ENCODE measurements around the gene THAP9.
"Not testable (repeated sequence)": the region's sequence is repeated elsewhere in the genome, so short reads cannot be mapped to it uniquely, and the experiment has no call there.

THAP9 gene, protein sequence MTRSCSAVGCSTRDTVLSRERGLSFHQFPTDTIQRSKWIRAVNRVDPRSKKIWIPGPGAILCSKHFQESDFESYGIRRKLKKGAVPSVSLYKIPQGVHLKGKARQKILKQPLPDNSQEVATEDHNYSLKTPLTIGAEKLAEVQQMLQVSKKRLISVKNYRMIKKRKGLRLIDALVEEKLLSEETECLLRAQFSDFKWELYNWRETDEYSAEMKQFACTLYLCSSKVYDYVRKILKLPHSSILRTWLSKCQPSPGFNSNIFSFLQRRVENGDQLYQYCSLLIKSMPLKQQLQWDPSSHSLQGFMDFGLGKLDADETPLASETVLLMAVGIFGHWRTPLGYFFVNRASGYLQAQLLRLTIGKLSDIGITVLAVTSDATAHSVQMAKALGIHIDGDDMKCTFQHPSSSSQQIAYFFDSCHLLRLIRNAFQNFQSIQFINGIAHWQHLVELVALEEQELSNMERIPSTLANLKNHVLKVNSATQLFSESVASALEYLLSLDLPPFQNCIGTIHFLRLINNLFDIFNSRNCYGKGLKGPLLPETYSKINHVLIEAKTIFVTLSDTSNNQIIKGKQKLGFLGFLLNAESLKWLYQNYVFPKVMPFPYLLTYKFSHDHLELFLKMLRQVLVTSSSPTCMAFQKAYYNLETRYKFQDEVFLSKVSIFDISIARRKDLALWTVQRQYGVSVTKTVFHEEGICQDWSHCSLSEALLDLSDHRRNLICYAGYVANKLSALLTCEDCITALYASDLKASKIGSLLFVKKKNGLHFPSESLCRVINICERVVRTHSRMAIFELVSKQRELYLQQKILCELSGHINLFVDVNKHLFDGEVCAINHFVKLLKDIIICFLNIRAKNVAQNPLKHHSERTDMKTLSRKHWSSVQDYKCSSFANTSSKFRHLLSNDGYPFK

DNA sequence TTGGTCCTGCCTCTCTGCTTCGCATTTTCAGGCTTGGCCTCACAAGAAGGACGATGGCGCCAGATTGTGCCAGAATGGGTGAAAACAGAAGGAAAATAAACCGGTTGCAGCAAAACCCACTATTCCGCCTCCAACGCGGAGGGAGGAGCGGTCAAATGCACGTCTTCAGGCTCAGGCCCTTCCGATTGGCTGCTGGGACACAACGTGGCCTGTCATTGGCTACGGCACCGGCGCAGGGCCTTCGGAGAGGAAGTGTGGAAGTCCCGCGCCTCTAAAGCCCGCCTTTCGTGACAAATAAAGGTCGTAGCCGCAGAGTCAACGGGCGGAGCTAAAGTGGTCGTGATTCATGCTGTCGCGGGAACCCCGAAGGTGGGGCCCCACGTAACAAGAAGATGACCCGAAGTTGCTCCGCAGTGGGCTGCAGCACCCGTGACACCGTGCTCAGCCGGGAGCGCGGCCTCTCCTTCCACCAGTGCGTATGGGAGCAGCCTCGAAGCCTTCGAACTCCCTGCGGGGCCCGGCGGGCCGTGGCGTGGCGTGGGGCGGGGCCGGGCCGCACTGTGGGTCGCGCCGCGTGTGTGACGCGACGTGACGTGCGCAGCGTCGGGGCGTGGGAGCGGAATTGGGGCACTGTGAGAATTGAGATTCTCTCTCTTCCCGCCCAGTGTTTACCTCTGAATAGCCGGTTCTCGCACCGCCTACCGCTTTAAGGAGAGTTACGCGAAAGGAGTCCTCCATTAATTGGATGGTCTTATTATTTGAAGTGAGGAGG lies at the start of gene THAP9:
Gene THAP9, plus strand, starts transcription at position 325 of the 772 bp plus-strand sequence. Its CDS starts 68 bp downstream, at position 393.
- DNase-seq (ENCODE audit: low read depth) = peak; percentile 99

DNA sequence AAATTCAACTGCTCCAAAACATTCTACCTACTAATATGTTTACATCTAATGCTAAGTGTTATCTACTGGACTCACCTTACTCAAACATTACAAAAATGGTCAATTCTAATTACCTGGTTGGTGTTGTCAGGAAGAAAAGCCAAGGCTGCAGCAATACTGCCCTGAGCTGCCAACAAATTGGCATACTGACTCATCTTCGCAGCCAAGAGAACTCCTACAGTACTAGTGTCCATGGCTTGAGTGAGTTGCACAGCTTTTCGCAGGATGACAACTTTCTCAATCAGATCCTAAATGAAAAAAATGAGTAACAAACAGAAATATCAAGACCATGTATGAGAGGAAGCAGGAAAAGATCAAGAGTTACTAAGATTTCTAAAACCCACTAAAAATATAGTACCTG lies 49.2 kb upstream of the THAP9 start:
- DNase-seq (ENCODE audit: low read depth) = no peak

DNA sequence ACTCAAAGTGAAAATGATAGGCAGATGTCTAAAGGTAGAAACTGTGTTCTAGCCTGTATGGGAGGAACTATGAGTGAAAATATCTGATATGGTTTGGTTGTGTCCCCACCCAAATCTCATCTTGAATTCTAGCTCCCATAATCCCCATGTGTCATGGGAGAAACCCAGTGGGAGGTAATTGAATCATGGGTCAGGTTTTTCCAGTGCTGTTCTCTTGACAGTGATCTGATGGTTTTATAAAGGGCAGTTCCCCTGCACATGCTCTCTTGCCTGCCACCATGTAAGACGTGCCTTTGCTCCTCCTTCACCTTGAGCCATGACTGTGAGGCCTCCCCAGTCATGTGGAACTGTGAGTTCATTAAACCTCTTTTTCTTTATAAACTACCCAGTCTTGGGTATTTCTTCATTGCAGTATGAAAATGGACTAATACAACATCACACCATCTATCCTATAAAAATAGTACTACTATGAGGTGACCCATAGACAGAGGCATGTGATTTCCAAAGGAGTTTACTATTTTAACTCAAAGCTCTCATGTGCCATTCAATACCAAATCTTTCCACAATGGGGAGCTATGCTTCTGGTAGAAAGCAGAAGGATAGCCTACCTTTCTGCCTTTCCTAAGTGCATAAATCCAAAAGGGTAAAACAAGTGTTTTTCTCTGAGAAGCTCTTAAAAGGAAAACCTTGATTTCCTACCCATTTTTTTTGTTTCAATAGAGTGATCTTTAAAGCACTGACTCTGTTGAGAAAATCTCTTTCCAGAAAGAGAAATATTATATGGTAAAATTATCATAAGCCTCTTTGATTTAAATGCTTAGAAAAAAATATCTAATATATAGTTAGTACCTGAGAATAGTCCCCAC lies 48.4 kb upstream of the THAP9 start:
- DNase-seq (ENCODE audit: low read depth) = peak; percentile 36

DNA sequence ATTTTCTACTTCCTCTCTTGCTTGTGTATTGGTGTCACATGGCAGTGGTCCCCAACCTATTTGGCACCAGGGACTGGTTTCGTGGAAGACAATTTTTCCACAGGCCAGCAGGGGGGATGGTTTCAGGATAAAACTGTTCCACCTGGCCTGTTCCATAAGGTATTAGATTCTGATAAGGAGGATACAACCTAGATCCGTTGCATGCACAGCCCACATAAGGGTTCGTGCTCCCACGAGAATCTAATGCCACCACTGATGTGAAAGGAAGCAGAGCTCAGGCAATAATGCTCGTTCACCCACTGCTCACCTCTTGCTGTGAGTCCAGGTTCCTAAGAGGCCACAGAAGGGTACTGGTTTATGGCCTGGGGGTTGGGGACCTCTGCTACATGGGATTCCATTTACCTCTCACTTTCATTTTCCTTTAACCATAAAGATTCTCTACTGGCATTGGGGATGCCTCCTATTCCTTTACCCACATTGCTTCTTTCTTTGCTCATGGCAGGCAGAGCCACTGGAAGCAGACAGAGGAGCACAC lies 47.7 kb upstream of the THAP9 start:
- no peak for DNase-seq (ENCODE audit: low read depth)

DNA sequence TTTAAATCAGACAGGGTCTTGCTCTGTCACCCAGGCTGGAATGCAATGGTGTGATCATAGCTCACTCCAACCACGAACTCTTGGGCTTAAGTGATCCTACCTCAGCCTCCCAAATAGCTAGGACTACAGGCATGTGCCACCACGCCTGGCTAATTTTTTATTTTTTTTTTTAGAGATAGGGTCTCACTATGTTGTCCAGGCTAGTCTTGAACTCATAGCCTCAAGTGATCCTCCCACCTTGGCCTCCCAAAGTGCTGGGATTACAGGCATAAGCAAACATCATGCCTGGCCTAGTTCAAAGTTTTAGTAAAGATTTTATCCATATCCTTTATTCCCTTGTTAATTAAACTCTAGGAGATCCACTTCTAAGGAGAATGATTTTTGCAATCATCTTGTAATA lies 40.0 kb upstream of the THAP9 start:
- DNase-seq (ENCODE audit: low read depth) = not testable (repeated sequence)

DNA sequence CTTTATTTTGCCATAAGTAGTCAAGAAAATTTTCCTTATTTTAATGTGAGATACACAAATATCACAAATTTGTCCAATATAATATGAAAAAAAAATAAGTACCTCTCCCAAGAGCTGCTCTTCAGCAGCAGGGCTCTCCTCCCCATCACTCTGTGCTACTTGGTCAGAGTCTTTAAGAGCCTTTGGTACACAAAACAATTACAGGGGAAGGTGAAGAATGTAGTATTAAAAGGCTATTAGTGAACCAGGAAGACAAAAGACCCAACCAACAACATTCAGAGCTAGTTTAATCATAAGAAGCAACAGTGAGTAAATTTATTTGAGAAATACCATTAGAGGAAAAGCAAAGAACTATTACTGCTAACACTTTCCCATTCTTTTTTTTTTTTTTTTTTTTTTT lies 39.0 kb upstream of the THAP9 start:
- DNase-seq (ENCODE audit: low read depth) = no peak

DNA sequence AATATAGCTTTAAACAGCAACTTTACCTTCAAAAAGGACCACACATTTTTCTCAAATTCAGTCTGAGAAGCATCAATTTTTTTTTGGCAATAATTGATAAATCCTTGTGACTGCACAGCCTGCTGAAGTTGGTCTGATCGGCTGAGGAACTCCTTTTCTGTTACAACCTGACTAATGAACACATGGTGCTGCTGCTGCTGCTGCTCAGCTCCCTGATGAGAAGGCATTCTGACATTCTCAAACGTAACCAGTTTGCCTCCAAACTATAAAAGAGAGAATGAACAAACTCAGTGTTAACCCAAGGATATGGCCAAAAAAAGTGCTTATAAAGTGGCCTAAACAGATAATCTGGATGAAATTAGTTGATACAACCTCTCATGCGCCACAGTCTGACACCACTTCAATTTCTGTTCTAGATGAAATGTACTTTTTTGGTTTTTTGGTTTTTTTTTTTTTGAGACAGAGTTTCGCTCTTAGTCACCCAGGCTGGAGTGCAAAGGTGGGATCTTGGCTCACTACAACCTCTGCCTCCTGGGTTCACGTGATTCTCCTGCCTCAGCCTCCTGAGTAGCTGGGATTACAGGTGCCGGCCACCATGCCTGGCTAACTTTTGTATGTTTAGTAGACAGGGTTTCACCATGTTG lies 36.1 kb upstream of the THAP9 start:
- no peak for DNase-seq (ENCODE audit: low read depth)

DNA sequence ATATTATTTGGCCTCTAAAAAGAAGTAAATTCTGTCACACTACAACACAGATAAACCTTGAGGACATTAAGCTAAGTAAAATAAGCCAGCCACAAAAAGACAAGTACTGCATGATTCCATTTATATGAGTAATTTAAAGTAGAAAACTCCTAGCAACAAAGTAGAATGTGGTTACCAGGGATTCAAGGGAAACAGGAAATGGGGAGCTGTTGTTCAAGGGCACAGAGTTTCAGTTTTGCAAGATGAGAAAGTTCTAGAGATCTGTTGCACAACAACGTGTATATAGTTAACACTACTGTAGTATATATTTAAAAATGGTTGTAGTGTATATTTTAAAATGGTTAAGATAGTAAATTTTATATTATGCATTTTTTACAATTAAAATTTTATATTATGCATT lies 34.9 kb upstream of the THAP9 start:
- peak; percentile 69 for DNase-seq (ENCODE audit: low read depth)

DNA sequence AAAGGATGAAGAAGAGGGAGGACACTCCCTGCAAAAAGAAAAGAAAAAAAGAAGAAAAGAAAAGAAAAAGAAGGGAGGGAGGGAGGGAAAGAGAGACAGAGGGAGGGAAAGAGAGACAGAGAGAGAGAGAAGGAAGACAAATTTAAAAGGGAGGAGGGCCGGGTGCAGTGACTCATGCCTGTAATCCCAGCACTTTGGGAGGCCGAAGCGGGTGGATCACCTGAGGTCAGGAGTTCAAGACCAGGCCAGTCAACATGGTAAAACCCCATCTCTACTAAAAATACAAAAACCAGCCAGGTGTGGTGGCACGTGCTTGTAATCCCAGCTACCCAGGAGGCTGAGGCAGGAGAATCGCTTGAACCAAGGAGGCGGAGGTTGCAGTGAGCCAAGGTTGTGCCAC lies 34.5 kb upstream of the THAP9 start:
- DNase-seq (ENCODE audit: low read depth) = not testable (repeated sequence)

DNA sequence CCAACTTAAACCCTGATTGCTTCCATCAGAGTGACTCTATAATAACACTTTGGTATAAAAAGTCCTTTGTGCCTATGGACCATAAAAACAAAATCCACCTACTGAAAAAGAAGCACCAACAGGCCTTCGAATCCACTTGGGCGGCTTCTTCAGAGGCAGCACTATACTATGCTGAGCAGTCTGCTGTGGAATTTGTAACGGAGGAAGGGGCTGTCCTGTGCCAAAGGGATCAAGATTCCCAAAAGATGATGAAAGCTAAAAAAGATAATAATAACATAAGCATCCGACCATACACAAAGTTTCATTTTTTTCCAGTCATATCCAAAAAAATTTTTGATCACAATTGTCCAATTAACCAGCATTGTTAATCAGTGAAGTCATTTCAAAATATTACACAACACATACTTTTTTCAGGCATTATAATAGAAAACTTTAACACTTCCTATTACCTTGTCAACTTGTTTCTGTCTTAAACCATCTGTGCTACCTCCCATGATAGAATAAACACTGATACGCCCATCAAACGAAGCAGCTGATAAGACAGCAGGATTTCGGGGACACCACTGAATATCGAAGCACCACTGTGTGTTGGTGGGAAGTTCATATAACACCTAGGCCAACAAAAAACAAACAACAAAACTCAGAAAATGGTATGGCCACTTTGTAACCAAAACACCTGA lies 33.7 kb upstream of the THAP9 start:
- DNase-seq (ENCODE audit: low read depth) = no peak

DNA sequence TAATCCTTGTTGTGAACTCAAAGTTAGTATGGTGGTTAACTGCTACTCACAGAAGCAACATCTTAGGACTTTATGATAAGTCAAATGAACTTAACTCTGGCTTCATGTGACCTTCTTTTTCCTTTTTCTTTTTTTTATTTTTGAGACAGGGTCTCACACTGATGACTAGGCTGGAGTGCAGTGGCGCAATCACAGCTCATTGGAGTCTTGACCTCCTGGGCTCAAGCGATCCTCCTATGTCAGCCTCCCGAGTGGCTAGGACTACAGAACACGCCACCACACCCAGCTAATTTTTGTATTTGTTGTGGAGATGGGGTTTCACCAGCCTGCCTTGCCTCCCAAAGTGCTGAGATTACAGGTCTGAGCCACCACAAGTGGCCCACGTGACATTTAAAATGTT lies 32.0 kb upstream of the THAP9 start:
- DNase-seq (ENCODE audit: low read depth) = no peak

DNA sequence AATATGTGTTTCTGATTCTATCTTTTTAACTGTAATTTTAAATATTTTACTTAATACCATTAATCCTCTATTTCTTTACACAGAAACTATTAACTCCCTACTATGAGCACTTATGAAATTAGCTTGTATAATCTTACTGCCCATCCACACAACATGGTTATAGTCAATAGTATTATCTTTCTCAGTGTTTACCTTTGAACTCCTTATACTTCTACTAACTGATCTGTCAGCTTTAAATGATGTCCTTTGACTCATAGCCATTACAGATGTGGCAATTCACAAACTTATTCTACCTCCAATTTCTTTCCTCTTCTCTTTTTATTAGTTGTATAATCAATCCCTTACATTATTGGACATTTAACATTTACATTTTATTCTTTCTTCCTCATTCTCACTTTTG lies 15.1 kb upstream of the THAP9 start:
- no peak for DNase-seq (ENCODE audit: low read depth)

DNA sequence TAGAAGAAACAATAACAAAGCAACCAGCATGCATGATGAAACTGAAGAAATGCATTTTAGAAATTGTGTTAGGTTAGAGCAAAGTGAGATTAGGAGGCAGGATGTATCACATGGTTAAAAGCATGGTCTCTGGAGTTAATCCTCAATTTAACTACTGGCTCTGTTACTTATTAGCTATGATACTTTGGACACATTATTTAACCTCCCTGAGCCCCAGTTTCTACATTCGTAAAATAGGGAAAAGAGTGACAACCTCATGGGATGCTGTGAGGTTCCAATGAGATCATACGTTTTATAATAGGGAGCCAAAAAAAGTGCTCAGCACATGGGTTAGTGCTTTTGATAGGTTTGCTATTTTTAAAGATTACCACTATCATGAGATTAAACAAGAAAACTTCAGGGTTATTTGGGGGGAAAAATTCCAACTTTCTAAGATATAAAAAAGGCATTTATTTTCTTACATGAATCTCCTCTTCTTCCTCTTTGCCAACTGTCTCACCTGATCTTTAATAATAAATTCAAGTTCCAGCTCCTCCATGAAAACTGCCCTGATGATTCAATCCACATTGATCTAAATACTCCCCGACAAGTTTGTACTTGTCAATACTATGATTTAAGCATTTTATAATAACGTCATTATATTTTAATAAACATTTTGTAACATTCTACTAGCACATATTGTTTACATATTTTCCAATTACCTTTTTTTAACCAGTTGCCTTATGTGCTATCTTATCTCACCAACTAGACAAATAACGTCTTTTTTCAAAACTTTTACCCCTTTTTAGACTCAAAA lies 14.2 kb upstream of the THAP9 start:
- DNase-seq (ENCODE audit: low read depth) = no peak

DNA sequence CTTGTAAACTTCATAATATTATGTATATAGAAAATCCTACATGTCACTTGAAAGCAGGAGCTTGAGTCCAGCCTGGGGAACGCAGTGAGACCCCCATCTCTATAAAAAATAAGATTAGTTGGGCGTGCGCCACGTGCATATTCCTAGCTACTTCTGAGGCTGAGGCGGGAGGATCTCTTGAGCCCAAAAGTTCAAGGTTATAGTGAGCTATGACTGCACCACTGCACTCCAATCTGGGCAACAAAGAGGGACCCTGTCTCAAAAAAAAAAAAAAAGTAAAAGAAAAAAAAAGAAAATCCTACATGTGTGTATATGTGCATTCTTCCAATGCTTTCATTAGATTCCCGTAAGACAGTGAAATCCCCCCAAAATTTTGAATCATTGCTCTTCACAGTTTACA lies 11.2 kb upstream of the THAP9 start:
- DNase-seq (ENCODE audit: low read depth) = no peak

DNA sequence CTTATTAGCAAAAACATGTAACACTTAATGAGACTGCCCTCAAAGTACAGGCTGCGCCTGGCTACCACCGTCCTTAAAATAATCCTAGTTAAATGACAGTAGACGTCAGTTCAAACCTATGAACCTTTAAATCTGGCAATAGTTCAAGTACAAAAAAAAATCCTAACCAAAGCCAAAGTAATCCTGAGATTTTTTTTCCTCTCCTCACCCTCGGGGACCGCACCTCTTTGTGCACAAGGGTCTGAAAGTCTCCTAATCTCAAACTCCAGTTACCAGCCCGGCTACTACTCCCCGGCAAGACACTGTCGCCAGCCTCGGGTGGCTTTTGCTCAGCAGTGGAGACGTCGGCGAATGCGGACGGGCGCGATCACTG lies 10.0 kb upstream of the THAP9 start:
- DNase-seq (ENCODE audit: low read depth) = no peak

DNA sequence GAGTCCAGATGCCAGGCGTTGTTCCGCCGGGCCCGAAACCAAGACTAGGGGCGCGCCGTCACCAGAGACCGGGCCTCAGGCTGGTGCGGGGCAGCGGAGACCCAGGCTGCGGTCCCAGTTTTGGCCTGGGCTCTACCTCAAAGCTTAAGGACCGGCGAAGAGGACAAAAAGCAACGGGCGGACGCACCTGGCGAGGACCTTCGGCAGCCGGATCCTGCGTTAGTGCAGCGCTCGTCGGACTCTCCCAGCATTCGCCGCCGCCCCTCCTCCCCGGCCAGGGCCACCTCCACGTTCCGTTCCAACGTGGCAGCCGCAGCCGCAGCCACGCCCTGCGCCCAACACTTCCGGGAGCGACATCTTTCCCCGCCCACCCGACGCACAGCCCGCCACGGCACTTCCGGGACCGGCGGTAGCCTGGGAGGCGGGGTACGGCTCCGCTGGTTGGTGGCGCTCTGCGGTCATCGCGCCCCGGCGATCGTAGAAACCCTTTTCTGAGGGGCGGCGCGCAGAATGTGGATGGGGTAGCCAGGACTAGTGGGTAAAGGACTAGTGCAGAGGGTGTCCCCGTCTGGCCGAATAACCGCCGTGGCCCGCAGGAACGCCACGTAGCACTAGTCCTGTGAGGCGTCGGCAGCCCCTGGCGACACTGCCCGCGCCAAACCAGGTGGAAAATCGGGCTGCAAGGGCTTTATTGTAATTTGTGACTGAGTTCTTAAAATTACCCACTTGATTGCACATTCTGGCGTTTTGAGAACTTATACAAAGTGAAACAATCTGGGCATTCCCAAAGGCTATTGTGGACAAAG lies 9.4 kb upstream of the THAP9 start, which contains the start of gene SEC31A:
Gene SEC31A, minus strand, starts transcription at position 253 of the 806 bp plus-strand sequence. CDS start 9,217 bp downstream, outside the sequence.
- peak; percentile 84 for DNase-seq (ENCODE audit: low read depth)

DNA sequence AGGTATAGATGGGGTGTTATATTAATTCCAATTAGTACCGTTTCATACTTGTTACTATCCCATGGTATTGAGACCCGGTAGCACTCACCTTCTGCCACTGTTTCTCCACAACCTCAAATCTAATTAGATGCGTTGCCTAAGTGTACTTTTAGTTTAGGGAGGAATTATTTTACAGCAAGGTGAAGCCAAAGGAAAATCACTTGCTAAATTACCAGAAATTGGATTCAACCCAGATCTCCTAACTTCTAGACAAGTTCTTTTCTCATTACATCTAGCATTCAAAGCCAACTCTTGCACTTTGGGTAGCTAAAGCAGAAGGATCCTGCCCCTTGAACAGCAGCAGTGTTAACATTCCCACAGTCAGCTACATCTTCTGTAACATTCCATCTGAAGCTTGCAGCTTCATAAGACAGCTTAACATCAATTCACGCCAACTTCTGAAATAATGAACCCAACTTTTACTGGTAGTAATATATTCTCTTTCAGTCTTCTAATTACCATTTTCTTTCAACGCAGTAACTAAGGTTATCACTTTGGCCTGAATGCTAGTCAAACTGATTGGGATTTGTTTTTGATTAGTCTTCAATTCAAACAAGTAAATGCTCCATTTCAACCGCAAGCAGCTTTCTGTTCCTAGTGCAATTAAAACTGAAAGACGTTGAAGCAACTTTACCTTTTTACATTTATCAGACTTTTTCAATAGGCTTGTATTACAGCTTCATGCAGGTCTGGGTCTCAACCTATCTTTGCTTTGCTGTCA lies 8.6 kb upstream of the THAP9 start:
- no peak for DNase-seq (ENCODE audit: low read depth)

DNA sequence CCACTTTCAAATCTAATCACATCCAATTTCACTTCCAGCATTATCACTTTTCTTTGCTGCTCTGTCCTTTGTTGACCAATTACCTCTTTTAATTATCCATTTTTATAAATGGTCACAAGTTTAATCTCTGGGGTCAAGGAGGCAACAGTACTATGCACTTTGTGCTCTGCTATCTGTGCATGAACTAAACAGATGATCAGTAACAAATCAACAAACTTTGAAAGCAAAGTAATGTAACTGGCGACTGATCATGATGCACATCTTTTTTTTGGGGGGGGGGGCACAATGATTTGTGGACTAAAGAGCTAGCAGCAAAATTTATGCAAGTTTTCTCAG lies 8.1 kb upstream of the THAP9 start:
- DNase-seq (ENCODE audit: low read depth) = no peak
